ENCODE measurements around the gene IGFBP7.

The IGFBP7 gene

DNA sequence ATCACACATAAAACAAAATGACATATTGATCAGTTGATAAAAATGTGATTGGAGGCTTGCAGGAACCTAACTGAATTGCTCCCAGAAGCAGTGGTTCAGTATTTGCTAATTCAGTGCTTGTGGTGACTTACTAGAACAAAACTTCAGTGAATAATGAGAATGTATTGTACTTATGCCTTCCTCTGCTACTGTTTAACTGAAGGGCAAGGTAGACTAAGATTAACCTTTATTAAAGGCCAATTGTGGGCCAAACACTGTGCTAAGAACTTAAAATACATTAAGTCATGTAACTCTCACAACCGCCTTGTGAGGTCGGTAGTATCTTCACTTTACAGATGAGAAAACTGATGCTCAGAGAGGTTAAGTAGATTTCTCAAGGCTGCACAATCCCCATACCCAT, 14.9 kb downstream of the IGFBP7 start:
- no peak for DNase-seq (ENCODE audit: low read depth)

GRCh38 chr4:57094832-57095223, 15.4 kb downstream of the IGFBP7 start:
- DNase-seq (ENCODE audit: low read depth): no peak

GRCh38 chr4:57093845-57094831, 16.0 kb downstream of the IGFBP7 start:
- no peak for DNase-seq (ENCODE audit: low read depth)

- DNase-seq (ENCODE audit: low read depth): no peak
Observed at GRCh38 chr4:57091657-57092162, 18.5 kb downstream of the IGFBP7 start.

GRCh38 chr4:57090079-57090478, 20.1 kb downstream of the IGFBP7 start:
- no peak for DNase-seq (ENCODE audit: low read depth)

DNA sequence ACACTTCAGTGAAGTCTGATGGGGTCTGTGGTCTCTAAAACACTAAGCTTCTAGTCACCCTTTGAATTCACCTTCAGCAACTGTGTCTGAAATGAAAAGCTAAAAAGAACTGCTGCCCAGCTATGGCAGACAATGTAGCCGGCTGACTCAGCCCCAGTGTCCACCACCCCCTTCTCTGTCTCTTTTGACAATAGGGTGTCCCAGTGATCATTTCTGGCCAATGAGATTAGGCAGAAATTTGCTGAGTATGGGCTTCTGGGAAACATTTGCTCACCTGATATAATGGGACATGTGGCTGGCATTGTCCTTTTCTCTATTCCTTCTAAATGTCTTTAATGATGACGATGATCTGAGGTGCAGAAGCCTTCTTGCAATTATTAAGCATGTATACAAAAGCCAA, 20.6 kb downstream of the IGFBP7 start:
- no peak for DNase-seq (ENCODE audit: low read depth)

- no peak for DNase-seq (ENCODE audit: low read depth)
Observed at GRCh38 chr4:57086031-57086723, 24.0 kb downstream of the IGFBP7 start.

DNA sequence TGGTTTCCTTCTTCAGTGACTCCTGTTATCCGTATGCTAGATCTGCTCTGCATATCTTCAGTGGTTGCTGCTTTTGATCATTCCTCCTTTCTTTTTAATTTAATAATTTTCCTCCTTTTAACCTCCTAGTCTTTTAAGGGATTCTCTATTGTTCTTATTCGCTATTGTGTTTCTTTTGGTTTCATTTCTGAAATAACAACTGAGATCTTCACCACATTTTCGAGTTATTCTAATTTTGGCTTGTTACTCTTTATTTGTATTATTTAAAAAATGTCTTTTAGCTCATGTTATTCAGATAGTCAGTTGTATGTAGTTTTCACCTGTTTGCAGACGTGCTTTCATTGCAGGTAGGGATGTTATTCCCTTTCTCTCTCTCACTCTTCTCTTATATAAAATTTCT, 24.9 kb downstream of the IGFBP7 start:
- no peak for DNase-seq (ENCODE audit: low read depth)

- no peak for DNase-seq (ENCODE audit: low read depth)
Observed at GRCh38 chr4:57084360-57084759, 25.8 kb downstream of the IGFBP7 start.

GRCh38 chr4:57083090-57083489, 27.1 kb downstream of the IGFBP7 start:
- no peak for DNase-seq (ENCODE audit: low read depth)

- DNase-seq (ENCODE audit: low read depth): no peak
Observed at GRCh38 chr4:57081651-57082621, 28.2 kb downstream of the IGFBP7 start.

DNA sequence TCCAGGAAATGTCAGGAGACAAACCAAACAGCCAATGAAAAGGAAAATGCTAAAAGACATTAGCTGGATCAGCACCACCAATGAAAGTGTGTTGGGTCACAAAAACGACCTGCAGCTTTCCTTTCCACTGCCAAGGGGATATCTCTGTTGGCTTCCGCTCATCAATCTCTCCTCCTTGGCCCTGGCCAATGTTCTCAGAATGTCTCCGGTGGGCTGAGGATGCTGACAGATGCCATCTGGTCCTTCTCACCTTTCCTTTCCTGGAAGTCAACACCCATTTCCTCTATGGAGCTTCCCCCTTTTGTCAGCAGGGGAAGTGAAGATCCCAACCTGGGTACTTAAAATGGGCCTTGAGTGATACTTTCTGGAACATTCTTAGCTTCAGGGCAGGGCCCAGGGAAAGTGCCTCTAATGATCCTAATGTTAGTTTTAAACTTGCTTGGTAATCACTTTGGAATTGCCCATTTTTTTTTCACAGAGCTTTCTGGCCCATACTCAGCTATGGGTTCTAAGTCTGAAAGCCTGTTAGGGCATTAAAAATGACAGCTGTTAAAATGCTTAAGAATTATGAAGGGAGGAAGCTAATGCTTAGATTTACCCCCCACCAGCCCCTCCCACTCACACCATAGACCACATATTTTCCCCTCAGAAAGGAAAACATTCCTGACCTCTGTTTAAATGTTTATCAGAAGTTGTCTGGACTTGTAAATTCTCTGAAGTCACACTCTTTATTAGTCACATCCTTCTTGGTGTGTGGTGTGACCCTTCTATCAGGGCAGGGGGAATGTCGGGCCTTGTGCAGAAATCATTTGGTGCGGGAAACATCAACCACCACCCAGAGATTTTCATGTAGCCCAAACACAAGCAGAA, 29.2 kb downstream of the IGFBP7 start:
- DNase-seq (ENCODE audit: low read depth): no peak

- no peak for DNase-seq (ENCODE audit: low read depth)
Observed at GRCh38 chr4:57078685-57079521, 31.3 kb downstream of the IGFBP7 start.

DNA sequence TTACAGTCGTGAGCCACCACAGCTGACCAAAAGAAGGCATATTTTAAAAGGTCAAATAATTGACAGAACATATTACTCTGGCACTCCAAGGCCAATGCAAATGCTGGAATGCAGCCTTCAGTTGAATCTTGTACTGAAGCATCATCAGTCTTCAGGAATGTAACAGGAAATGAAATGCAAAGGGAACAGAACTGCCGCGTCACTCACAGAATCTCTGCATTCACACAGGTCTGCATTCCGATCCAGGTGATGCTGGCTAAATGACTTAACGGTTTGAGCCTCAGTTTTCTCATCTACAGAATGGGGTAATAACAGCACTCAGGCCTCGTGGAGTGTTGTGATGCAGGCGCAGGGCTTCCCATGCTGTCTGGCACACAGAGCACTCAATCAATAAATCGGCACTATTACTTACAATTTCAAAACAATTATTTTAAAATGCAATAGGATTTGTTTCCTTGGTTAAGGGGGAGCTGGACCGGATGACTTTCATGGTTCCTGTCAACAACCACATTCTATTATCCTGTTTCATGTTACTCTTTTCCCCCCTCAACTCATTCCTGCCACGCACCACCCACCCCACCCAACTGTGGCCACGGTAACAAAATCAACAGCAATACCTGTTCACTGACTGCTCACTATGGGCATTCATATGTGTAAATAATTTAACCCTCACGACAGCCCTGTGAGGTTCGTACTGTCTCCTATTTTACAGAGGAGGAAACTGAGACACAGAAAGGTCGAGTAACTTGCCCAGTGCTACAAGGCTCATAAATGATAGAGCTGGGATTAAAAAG, 32.4 kb downstream of the IGFBP7 start:
- DNase-seq (ENCODE audit: low read depth): no peak

- no peak for DNase-seq (ENCODE audit: low read depth)
Observed at GRCh38 chr4:57076646-57077045, 33.5 kb downstream of the IGFBP7 start.

DNA sequence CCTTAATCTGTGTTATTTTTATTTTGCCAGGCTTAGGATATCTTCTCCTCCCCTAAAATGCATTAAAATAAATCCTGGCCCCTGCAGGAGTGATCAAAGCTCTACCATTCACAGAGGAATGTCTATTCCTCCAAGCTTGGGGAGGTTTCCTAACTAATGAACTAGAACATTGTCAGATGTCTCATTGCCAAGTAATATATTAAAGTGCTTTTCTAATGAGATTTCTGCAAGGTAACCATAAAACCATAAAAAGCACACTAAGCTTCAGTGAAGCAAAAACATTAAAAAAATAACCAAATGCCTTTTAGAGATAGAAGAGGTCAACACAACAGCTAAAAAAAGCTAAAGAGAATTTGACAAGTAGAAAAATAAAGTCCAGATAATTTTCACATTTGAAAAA, 34.8 kb downstream of the IGFBP7 start:
- DNase-seq (ENCODE audit: low read depth): no peak

DNA sequence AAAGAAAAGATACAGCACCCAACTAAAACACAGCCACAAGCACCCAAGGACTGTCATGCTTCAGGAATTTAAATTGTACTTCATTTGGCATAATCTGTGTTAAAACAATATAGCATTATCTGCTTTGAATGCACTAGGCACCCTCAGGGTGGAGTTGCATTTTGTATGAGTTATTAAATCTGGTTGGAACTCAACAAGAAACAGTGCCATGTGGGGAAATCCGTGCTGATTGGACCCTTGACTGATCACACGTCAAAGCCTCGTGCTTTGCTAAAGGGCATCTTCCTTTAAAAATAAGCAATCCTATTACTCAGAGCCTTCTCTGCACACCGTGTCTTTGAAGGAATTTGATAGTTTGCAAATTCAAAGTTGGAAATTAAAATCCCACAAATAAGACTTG, 35.4 kb downstream of the IGFBP7 start:
- no peak for DNase-seq (ENCODE audit: low read depth)

DNA sequence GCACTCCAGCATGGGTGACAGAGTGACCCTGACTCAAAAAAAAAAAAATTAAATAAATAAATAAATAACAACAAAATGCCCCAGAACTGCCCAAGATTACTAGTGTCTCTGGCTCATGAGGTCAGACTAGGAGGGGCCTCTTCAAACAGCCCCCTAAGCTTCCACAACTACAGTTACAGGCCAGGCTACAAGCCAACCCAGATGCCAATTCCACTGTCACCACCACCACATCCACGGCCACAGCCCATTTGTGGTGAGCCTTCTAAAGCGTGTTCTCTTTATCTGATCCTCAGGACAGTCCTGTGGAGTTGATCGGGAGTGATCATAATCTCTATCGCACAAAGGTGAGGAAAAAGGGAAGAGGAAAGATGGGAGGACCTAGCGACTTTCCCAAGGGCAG, 36.6 kb downstream of the IGFBP7 start:
- DNase-seq (ENCODE audit: low read depth): no peak

DNA sequence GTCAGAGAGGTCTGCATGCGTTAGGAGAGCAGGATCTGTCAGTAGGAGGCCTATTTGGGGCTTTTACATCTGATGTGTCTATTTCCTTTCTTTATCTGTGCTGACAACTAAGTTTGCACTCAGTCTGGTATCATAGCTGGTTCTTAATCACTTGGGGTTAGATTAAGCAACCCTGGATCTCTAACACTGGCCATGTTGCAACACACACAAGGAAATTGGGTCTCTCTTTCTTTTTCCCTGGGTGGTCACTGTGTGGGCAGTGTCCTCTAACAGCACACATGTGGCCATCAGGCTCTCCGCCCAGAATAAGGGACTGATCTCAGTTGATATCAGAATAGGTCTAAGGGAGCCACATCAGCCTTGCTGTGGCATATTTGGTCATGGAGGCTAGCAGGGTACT, 38.9 kb downstream of the IGFBP7 start:
- no peak for DNase-seq (ENCODE audit: low read depth)

Measured in activated T-cell treated with anti-CD3 and anti-CD28 coated beads for 48 hours (primary cell).